NCI-H82 treated with DMSO at 0.1 percent for 48 hours (cell line): ENCODE measurements around the gene NKAIN1.

Source experiments
- DNase-seq: peaks from one replicate; lab custom pipeline; 2025; ENCODE audit not compliant: unreplicated experiment; lab: John Stamatoyannopoulos, UW

NKAIN1 gene

DNA sequence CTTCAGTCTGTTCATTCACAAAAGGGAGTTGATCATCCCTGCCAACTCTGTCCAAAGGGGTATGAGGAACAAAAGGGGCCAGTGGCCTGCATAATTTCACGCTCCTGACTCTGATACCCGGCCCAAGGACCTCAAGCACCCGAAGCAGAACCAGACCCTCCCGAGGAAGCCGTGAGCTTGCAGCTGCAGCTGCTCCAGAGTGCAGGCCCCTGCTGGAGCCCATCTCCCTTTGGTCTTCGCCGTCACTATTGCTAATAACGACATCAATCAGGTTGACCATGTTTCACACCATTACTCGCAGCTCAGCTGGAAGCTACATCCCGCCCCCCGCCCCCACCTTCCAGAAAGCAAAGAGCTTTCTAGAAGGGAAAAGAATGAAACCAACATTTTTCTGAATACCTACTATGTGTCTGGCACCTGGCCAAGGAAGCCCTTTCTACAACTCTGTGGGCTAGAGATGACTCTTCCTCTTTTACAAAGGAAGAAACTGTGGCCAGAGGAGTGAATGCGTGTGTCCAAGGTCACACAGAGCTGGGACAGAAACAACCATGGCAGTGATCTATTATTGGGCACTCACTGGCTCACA, 5.5 kb downstream of the NKAIN1 start:
- DNase-seq = no peak

DNA sequence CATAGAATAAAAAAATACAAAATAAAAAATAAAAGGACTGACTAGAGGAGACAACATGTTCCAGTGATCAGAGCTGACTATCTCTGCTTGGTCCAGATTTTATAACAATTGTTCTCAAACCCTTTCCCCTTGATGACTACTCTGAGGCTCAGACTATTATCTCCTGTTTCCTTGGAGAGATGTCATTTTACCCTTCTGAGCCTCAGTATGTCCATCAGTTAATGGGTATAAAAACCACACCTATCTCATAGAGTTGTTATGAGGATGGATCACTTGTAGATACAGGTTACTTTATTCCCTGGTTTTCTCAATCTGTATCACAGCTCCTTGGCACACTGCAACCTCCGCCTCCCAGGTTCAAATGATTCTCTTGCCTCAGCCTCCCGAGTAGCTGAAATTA, 7.0 kb downstream of the NKAIN1 start:
- DNase-seq = no peak

DNA sequence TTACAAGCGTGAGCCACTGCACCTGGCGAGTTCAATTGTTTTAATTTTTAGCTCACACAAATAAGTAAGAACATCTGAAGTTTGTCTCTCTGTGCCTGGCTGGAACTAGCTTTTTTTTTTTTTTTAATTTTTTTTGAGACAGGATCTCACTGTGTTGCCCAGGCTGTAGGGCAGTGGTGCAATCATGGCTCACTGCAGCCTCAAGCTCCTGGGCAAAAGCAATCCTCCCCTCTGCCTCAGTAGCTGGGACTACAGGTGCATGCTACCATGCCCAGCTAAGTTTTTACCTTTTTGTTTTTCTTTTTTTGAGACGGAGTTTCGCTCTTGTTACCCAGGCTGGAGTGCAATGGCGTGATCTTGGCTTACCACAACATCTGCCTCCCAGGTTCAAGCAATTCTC, 7.9 kb downstream of the NKAIN1 start:
- DNase-seq = no peak

DNA sequence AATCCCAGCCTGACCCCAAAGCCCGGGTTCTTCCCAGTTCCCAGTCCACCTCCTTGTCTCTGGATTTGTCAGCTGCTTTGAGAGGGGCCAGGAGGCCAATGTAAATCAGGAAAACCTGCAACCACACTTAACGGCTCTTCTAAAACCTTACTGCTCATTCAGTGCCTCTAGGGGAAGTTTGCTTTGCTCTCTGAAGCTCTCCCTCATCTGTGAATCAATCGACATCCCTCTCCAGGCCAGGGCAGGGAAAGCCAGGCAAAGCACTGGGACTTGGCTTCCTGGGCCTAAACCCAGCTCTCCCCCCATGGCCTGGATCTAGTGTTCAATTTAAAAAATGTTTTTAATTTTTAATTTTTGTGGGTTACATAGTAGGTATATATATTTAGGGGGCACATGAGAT, 9.3 kb downstream of the NKAIN1 start:
- no peak for DNase-seq

DNA sequence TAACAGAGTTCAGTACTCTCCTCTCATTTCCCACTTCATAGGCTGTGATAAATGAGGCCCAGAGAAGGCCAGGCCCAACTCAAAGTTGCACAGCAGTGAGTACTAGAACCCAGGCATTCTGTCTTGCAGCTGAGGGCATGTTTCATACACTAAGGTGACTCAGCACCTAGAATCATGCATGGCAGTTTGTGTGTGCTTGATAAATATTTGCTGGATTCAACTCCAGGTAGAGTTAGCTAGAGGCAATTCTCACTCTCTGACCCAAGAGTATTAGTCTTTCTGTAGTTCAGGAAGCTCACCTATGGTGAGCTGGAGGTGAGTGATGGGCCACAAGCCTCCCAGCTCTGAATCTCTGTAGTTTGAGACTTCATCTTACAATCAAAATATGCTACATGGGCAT, 10.7 kb downstream of the NKAIN1 start:
- DNase-seq = no peak

DNA sequence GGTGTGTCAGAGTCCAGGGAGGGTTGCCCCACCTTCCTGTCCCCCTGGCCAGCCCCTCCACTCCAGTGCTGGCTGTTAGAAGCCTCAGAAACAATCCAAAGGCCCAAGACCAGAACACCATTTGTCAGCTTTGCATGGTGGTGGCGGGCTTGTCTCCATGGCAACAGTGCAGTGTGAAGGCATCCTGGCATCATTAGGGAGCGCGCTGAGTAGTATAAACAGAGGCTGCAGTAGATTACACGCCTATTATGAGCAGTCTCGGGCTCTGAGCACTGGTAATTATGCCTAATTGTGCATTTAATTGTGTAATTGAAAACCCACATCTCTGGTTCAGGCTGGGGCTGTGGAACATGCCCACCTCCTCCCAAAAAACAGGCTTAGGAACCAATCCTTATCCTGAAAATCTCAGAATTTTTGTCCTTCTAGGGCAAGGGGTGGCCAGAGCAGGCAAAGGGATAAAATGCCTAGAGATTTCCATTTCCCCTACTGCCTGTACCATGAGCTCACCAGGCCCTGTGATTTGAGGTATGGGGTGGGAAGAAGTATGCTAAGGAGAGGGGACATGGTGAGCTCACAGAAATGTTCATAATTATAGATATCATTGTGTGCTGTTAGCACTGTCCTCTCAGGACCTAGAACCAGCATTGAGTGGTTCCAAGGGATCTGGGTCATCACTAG, 11.7 kb downstream of the NKAIN1 start:
- DNase-seq = no peak

DNA sequence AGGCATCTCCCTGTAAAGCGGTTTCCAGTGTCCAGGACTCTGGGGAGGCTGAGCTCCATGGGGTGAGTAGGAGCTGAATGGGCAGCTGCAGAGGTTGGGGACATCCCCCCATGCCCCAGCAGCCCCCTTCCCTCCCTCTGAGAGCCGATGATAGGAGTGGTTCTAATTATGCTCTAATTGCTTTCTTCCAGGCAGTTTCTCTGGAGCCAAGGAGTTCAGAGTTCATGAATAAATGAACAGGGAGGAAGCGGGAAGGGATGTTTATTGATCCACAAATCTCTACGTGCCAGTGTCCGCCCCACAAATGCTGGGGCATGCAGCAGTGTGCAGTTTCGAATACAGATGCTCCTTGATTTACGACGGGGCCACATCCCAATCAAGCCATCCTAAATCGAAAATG, 15.6 kb downstream of the NKAIN1 start:
- DNase-seq = no peak

DNA sequence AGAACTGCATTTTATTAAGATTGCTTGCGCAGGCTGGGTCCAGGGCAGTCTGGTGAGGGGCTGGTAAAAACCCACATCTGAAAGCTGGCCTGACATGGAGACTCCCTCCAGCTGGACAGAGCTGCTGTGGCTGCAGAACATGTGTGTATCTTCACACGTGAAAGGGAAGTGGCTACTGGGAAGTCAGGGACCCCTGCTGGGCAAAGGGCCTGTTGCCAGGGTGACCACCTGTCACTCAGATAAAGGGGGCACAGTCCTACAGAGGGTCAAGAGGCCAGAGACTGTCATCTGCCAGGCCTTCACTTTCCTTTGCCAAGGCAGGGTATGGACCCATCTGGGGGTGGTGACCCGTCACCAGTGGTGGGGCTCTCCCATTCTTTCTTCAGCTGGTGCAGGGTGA, 17.5 kb downstream of the NKAIN1 start:
- DNase-seq = no peak

DNA sequence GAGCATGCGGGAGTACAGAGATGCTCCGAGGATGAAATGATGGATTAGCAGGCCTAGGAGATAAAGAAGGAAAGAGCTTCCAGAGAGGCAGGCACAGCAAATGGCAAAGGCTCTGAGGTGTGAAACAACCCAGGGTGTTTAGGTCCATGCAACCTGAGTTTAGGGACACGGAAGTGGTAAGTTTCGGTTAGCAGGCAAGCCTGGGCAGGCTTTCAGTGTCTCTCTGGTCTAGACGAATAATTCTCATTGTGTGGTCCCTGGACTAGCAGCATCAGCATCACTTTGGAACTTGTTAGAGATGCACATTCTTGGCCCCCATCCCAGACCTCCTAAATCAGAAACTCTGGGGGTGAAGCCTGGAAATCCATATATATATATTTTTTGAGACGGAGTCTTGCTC, 18.6 kb downstream of the NKAIN1 start:
- no peak for DNase-seq

DNA sequence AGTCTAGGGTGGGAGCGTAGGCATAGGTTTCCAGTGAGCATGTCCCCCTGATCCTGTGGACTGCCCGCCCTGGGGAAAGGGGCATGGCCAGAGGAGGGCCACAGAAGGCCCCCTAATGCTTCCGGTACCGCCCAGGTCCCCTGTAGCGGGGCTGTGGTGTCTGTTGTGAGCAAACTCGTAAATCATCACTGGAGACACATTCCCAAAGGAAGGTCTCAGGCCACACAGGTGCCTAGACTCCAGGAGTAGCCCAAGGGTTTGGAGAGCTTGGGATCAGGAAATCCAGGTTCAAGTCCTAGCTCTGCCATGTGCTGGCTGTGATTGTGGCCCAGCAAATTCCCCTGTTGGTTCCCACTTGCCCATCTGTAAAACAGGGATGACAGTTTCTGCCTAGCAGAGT, 20.2 kb downstream of the NKAIN1 start:
- DNase-seq = no peak

DNA sequence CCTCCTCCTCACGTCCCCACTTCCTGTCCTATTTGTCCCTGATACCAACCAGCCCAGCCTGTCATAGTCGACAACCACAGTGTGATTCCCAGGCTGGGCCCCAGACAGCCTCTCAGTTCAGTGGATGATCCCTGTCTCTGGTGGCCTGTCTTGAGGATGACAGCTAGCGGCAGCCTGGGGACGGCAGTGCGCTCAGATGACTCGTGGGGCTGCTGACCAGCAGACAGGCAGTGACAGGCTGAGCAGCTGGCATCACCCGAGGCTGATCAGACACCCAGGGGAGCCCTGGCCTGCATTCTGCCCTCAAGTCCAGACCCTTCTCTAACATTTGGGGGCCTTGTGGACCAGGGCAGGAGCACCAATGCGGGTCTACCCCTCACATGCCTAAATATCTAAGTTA, 21.0 kb downstream of the NKAIN1 start:
- no peak for DNase-seq

DNA sequence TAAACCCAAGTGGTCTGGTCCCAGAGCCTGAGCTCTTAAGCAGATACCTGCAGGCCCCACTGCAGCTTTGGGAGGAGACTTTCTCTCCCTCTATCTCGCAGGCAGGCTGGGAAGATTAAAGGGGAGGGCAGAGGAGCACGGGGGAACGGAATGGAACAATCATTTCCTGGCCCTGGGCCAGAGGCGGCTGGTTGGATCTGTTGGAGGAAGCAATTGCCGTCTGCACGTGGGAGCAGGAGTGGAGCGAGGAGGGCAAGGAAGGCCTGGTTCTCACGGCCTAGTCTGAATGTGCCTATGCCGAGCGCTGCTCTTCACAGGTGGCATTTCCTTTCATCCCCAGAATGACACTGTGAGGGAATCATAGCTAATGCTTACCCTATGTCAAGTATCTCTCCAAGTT, 23.7 kb downstream of the NKAIN1 start:
- peak; percentile 80 for DNase-seq

DNA sequence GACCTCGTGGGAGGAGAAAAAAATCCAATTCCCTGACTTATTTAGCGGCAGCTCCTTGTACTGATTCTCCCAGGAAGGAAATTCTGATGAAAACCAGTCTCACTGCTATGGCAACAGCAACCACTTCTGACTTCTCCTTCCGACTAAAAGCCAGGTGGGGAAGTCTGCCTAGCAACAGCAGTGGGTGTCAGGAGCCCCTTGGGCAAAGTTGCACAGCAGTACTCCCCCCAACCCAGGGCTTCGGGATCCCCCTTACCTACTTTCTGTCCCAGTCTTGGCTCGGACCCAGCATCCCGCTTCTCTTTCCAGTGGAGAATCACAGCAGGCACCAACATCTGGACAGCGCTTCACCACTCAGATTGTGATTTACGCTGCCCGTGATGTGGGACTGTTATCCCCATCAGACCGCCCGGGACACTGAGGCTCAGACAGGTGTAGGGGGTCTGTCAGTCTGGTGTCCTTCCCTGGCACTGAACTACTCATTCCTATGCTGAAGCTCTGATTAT, 24.6 kb downstream of the NKAIN1 start:
- DNase-seq = no peak

DNA sequence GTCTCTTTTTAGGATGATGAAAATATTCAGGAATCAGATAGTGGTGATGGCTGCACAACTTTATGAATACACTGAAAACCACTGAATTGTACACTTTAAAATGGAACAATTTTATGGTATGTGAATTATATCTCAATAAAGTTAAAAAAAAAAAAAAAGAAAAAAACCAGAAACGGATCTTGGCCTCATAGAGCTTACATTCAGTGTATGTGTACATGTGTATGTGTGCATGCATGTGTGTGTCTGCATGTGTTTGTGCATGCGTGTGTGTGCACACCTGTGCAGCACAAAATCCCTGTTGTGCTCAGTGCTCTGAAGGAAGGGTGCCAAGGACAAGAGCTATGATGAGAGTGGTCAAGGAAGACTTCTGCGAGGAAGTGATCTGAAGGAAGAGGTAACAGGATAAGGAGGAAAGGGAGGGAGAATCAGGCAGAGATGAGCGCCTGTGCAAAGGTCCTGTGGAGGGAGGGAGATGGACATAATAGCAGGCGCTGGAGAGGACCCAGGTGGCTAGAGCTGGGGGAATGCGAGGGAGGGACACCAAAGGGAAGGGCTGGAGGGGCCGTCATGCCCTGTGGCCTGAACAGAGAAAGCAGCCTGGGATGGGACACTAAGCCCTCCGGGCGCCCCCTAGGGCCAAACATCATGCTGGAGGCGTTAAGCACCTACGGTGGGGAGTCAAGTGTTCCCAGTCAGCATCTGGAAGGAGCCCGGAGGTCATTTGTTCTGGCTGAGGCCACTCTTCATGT, 25.2 kb downstream of the NKAIN1 start:
- DNase-seq = no peak

DNA sequence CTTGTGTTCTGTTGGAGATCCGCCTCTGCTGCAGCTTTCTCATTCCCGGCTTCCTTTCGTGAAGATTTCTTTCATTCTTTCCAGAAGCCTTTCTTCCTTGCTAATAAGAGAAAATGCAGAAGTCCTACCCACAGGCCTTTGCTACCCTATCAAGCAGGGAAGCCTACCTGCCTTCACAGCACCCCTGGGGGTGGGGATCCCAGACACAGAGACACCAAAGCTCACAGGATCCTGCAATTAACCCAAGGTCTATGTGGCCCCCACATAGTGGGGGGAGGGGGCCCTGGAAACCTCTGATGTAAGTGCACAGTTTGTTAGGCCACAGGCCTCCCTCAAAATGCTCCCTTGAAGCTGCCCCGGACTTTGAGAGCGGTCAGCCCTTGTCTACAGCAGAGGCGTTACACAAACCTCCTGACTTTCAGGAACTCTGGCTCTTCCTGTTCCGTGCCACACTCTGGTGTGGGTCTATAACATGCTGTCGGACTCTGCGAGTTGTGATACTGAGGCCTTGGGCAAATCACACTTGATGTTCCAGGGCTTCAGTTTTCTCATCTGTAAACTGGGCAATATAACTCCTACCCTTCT, 31.2 kb downstream of the NKAIN1 start:
- no peak for DNase-seq

DNA sequence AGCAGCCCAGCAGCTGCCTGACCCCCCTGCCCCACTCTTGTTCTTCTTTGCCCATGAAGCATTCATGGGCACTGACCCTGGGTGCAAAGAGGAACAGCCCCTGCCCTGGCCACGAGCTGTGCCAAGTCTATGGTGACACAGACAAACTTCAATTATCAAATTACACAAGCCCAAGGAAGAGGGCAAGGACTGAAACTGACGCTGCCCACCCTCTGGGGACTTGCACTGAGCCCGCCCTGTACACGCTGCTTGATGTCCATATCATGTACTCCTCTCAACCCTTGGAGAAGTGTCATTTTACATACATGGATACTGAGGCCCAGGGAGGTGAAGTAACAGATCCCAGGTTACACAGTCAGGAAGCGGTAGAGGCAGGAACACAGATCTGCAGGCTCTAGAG, 32.1 kb downstream of the NKAIN1 start:
- no peak for DNase-seq

DNA sequence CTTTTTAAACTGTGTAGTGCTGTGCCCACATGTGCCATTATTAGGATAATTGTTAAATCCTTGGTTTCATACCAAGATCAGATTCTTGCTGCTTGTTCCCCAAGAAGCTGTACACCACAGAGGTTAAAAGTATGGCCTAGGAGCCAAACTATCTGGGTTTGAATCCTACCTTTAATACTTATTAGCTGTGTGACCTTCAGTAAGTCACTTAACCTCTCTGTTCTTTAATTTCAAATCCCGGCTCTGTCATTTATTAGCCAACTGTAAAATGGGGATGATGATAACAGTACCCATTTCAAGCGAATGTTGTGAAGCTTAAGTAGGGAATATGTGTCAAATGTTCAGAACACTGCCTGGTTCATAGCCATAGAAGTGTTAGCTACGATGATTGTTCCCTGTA, 32.6 kb downstream of the NKAIN1 start:
- DNase-seq = no peak

DNA sequence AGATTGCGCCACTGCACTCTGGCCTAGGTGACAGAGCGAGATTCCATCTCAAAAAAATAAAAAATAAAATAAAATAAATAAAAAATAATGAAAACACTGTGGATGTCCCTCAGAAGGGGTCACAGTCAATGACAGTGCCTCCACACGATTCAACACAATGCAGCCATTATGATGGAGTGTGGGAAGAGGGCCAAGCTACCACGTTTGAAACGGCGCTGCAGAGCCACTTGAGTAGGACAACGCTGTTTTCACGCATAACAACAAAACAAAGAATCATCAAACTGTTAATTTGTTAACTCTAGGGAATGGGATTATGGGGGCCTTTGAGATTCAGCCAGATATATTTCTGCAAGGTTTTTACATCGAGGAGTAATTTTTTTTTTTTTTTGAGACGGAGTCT, 36.5 kb downstream of the NKAIN1 start:
- DNase-seq = no peak

DNA sequence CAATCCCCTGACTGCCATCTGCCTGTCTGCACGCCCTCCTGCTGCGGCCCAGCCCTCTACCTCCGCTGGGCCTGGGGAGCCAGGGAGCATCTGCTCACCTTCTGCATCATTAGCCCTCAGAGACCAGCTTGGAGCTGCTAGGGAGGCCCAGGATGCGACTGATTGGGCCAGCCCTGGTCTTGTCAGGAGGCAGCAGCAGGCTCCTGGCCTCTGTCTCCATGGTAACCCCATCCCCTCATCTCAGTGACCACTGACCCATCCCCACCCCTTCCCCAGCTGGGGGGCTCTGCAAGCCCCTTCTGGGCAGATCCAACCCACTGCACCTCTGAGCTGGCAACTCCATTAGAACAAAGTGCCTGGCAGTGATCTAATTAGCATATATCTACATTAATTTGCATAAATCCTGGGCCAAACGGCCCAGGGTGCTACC, 37.7 kb downstream of the NKAIN1 start:
- no peak for DNase-seq

DNA sequence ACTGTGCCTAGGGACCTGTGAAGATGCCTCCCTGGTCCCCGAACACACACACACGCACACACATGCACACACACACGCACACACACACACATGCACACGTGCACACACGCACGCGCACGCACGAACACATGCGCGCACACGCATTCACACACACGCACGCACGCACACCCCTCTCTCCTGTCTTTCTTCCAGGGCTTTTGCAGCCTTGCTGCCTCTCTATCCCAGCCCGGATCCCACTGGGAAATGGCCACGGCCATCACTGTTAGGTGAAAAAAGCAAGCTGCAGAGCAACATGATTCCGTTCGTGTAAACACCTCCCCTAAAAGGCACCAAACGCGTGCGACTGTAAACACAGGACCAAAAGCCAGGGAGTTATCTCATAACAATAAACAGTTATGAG, 39.7 kb downstream of the NKAIN1 start:
- no peak for DNase-seq

DNA sequence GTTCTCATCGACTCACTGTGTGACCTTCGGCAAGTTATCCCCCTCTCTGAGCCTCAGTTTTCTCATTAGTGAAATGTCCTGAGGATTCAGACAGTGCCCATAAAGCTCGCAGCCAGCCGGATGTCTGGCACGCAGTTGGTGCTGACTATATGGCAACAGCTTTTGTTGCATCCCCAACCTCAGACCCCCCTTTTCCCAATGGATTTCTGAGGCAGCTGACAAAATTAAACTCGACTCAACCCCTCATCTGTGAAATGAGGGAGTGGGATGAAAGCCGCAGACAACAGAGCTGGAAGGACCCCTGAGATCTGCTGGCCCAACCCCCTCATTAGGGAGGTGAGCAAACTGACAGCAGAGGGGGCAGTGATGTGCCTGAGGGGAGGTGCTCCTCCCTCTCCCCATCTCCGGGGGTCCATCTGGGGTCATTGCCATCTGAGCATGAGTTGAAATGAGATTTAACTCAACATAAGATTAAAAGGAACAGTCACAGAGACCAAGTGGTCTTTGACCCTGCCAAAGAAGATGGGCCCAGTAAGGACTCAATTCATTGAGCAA, 40.4 kb downstream of the NKAIN1 start:
- DNase-seq = no peak

DNA sequence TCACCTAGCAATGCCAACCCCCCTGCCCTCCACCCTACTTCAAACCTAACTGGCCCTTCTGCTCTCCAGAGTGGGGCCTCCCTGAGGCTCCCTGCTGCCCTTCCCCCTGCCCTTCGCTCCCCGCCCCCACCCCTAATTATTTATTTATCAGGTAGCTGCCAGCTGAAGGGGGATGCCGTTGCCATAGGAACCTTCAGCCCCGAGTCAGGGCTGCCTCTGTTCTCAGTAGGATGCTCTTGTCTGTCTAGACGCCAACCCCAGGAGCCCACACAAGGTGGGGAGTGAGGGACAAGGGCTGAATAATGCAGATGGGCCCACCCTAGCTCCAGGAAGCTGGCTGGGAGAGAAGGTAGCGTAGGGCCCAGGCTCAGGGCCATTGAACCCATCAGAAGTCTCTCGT, 41.1 kb downstream of the NKAIN1 start:
- DNase-seq = no peak
